ENCODE data around the gene ST3GAL5.
A peak's percentile ranks its signal among the peaks of the same experiment; 100 is the strongest.
"Not testable (repeated sequence)": the region's sequence is repeated elsewhere in the genome, so short reads cannot be mapped to it uniquely, and the experiment has no call there.

Gene ST3GAL5

GRCh38 chr2:85838181-85838580, 50.6 kb downstream of the ST3GAL5 start:
- no peak for DNase-seq (ENCODE audit: low read depth in 2 of 2)

DNA sequence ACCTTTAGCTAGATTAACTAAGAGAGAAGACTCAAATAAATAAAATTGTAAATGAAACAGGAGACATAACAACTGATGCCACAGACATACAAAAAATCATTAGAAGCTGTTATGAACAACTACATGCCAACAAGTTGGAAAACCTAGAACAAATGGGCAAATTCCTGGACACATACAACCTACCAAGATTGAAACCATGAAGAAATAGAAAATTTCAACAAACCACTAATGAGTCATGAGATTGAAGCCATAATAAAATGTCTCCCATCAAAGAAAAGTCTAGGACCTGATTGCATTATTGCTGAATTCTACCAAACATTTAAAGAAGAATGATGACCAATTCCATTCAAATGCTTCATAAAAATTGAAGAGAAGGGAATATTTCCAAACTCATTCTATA, 54.3 kb downstream of the ST3GAL5 start:
- no peak for DNase-seq (ENCODE audit: low read depth in 2 of 2)

DNA sequence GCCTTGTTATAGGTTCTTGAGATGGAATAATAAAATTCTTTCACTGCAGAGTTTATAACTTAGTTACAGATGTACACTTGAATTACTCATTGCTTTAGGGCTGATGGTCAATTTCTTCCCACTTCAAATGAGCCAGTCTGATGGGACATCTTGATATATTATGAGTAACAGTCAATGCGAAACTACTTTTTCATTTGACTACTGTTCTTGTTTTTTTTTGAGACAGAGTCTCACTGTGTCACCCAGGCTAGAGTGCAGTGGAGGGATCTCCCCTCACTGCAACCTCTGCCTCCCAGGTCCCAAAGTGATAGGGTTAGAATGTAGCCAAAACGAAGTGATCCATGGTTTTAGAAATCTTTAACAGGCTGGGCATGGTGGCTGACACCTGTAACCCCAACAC, 57.1 kb downstream of the ST3GAL5 start:
- no peak for DNase-seq (ENCODE audit: low read depth in 2 of 2)

DNA sequence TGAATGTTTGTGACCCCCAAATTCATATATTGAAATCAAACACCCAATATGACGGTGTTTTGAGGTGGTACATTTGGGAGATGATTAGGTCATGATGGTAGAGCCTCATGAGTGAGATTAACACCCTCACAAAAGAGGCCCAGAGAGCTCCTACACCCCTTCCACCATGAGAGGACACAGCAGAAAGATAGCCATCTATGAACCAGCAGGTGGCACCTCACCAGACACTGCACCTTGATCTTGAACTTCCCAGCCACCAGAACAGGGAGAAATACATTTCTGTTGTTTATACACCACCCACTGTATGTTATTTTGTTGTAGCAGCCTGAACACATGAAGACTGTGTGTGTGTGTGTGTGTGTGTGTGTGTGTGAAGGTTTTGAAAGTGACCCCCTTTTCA, 58.1 kb downstream of the ST3GAL5 start:
- DNase-seq (ENCODE audit: low read depth in 2 of 2): no peak

DNA sequence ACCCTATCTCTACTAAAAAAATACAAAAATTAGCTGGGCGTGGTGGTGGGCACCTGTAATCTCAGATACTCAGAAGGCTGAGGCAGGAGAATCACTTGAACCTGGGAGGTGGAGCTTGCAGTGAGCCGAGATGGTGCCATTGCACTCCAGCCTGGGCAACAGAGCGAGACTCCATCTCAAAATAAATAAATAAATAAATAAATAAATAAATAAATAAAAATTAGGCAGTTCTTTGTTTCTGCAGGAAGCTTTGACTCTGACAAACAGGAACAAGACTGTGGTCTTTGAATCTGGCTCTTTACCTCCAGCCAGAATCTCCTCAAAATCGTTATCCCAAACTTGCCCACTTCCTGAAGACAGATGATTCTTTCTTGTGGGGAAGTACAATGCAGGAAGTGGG, 59.4 kb downstream of the ST3GAL5 start:
- DNase-seq (ENCODE audit: low read depth in 2 of 2): not testable (repeated sequence)

- DNase-seq (ENCODE audit: low read depth in 2 of 2): no peak
These were observed 60.1 kb downstream of the ST3GAL5 start for GRCh38 chr2:85828725-85829124.

- no peak for DNase-seq (ENCODE audit: low read depth in 2 of 2)
These were observed 60.8 kb downstream of the ST3GAL5 start for GRCh38 chr2:85827879-85828569.

GRCh38 chr2:85826990-85827878, 61.6 kb downstream of the ST3GAL5 start:
- DNase-seq (ENCODE audit: low read depth in 2 of 2): peak; percentile 68 to 76

GRCh38 chr2:85823951-85824350, 64.8 kb downstream of the ST3GAL5 start:
- DNase-seq (ENCODE audit: low read depth in 2 of 2): no peak

DNA sequence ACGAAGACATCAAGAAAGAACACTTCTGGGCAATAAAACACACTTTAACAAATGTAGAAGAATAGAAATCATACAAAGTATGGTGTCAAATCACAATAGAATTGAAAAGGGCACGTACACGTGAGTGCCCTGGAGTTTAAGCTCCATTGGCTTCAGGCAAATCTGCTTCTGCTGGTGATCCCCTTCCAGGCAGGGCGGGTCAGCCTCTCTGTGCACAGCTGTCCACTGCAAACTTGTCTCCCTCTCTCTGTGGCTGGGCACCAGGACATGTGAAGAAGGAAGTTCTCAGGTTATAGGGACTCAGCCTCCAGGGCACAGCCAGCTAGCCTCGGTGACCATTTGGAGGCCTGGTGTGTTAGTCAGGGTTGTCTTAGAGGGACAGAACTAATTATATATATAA, 66.0 kb downstream of the ST3GAL5 start:
- no peak for DNase-seq (ENCODE audit: low read depth in 2 of 2)

DNA sequence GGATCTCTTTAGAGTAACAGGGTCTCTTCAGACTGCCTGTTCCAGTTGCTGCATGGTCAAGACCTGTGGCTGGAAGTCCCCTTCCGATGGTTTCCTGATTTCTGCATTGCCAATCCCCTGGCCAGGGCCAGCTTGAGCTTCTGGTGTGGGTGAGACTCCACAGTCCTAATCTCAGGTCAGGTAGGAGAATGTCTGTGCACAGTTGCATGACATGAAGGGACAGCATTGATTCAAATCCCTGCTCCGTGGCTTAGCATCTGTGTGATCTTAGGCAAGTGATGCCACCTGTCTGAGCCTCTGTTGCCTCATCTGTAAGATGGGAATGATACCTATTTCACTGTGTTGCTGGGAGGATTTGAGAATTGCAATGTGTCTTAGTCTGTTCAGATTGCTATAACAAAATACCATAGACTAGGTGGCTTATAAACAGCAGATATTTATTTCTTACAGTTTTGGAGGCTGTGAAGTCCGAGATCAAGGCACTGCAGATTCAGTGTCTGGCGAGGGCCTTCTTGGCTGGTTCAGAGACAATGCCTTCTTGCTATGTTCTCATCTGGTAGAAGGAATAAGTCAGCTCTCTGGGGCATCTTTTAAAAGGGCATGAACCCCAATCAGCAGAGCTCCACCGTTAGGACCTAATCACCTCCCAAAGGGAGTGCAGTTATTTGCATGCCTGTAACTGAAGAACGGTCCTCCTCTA, 68.8 kb downstream of the ST3GAL5 start:
- no peak for DNase-seq (ENCODE audit: low read depth in 2 of 2)

DNA sequence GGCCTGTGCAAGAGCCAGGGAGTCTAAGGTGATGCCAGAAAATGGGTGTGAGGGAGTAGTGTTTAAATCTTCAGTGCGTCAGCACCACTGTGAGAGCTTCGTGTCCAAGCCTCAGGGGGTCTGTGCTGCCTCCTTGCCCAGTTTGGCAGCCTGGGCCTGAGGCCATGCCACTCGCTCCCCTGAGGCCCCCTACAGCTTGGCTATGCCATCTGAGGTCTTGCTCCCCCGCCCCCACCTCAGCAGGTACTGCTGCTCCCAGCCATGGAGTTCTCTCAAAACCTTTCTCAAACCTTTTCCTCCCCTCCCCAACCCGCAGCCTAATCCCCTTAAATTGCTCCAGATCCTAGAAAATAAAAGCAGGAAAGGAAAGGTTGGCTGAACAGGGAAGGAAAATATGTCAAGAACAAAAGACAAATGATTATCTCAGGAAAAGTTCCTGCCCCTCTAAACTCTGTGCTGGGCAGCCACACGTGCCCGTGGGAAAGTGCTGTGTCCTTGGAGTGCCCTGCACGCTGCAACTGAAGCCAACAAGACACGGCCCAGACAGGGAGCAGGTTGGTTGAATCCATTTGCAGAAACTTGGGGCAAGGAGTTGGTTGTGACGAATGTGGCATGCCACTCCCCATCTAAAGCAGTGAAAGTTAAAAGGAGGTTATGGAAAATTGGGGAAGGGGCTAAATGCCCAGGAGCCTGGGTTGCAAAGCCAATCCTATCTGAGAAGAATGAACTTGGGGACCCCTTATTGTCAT, 73.8 kb downstream of the ST3GAL5 start:
- no peak for DNase-seq (ENCODE audit: low read depth in 2 of 2)

GRCh38 chr2:85813982-85814801, 74.6 kb downstream of the ST3GAL5 start:
- DNase-seq (ENCODE audit: low read depth in 2 of 2): peak; percentile 78 to 86

DNA sequence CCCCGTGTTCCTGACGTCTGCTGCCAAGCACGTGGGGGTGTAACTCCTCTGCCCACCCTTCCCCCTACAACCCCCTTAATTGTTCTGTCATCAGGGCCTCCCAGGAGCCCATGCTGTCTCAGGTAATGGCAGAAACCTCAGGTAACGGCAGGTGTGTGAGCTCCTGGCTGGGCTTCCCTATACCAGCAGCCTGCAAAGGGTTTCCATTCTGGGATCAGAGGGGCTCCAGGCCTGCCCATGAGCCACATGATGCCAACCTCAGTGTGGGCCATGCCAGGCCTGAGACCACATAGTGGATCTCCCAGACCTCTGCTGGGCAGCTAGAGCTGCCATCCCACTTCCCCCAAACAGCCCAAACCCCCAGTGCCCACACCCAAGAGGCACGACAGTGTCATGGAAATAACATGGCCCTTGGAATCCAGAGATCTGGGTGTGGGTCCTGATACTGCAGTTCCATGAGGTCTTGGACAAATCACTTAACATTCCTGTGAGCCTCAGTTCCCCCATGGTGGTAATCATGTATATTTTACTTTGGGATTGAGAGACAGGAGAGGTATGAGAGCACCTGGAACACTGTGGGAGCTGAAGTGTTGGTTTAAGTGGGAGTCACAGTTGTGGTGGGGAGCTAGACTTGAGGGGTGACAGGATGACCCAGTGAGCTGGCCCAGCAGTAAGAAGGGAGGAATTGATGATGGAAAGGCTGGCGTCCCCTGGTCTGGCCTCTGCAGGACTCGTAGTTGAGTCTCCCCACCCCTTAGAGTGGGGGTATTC, 75.4 kb downstream of the ST3GAL5 start:
- DNase-seq (ENCODE audit: low read depth in 2 of 2): no peak

DNA sequence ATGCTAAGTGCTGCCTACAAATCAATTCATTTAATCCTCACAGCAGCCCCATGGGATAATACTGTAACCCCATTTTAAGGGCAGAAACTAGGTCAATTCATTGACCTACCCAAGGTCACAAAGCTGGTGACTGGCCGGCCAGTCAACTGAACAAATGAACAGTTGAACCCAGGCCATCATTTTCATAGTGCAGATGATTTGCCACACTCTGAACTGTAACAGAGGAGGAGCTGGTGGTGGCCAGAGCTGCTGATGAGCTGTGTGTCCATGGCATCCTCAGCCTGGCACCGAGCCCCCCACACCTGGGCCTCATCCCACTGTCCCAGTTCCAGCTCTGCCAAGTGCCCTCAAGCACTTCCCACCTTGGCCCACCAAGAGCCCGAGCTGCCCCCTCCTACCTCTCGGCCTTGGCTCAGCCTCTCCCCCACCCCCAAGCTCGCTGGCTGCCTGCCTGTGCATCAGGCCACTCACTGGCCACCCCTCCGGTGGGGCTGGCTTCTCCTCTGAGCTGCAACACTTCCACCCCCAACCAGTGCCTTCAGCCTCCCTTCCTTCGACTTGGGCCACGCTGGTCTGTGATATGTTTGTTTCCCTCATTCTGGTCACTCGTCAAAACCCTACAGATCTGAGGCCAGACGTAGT, 76.6 kb downstream of the ST3GAL5 start:
- DNase-seq (ENCODE audit: low read depth in 2 of 2): no peak

DNA sequence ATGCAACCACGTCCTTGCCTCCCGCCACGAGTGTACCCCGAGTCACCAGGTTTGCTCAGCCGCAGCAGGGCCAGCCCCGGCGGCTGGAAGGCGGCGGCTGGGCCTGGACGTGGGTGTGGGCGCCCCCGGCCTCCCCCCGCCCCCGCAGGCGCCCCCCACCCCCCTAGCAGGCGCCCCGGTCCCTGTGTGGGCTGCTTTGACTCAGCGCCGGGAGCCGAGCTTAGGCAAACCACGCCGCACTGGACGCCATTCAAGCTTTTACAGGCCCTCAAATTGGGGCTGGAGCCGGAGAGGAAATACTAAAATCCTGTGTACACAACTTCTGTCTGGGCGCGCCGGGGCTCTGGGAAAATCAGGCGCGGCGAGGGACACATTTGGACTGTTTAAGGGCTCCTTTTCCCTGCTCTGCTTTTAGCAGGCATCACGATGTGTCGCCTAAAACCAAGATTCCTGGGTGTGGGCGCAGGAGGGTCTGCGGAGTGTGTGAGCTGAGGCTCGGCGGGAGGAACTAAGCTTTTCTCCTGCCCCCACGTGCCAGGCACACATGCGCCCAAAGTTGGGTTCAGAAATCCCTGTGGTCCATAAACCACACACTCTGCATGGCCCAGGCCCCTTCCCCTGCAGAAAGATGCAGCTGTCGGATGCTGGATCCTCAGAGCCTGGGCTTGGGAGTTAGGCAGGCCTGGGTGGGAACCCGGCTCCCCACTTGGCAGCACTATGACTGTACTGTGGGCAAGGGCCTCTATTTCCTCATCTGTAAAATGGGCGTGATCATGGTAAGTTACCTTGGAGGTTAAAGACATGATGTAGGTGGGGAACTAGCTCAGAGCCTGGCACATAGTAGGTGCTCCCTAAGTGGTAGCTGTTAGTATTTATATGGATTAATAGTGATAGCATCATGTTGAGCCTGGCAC, 77.4 kb downstream of the ST3GAL5 start:
- DNase-seq (ENCODE audit: low read depth in 2 of 2): no peak

GRCh38 chr2:85810371-85811179, 78.2 kb downstream of the ST3GAL5 start:
- no peak for DNase-seq (ENCODE audit: low read depth in 2 of 2)

DNA sequence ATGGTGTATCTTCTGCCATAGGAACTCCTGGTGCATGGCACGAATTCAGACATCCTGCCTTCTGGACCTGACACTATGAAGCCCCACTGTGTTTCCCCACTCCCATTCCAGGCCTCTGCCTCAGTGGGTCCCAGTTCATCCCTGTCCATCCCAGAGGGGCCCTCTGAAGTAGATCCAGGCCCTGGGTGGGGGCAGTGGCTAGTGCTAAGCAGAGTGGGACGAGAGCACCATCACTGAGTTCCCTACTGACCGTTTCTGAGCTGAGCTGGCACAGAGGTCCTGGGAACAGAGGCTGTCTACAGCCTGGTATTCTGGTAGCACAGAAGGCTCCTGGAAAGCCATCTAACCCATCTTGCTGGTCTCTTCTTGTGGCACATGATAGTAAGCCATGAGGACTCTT, 81.0 kb downstream of the ST3GAL5 start:
- DNase-seq (ENCODE audit: low read depth in 2 of 2): no peak
